HG02981 (cell line): ENCODE results near the gene LINC00237.

Experiments used
- ATAC-seq: cut with Tn5 transposase; IDR thresholded peaks from one replicate; pipeline ENCODE4 v1.9.1; 2021; ENCODE audit warnings: mild to moderate bottlenecking, moderate library complexity; ENCODE audit not compliant: unreplicated experiment

LINC00237 gene

DNA sequence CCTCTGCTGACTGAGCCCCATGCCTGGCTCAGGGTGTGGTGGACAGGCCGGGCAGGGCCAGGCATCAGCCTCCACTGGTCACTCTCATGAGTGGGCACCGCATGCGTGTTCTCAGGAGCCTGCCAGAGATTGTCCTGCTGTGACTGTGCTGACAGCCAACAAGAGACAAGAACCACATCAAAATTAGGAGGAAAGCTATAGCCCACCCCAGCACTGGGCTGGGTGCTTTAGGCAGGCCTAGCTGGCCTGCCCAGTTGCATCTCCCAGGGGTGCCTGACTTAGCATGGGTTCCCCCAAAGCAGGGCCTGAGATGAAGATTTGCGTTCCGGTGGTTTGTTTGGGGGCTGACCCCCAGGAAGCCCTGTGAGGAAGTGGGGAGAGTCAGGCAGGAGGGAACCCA, 53.9 kb downstream of the LINC00237 start:
- no peak for ATAC-seq

DNA sequence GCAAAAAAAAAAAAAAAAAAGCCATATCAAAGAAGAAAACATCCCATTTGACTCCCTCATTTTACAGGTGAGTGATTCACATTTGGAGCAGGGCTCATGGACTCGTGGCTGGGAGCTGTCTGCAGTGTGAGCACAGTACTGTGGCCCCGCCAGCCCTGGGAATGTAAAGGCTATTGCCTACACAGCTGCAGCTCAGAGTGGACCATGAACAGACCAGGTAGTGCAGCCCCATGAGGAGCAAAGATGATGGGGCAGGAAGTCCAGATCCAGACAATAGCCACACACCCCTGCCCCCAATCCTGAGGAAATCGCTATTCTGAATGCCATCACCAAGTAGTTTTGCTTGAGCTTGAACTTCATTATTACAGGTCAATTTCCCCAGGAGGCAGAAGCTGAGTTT, 55.4 kb downstream of the LINC00237 start:
- ATAC-seq: no peak

DNA sequence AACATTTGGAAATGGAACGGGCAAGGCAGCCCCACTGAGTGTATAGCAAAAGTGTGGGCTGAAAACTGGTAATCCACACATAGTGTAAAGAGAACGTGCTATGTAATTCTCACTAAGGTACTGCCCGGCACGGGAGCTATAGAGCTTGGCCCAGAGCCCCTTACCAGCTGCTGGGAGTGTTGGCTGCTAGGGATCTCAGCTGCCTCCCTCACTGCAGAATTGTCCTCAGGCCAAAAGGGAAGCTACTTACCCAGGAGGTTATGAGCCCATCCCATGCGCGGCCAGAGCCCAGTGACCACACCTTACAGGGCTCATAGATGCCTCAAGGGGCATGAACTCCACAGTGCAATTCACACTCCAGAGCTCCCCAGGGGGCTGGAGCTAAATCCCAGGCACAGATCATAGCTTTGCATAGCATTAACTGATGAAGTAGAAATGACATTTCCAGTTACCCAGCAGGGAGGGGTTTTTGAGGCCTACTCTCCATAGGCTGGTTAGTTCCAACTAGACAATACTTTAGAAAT, 56.8 kb downstream of the LINC00237 start:
- ATAC-seq: no peak

DNA sequence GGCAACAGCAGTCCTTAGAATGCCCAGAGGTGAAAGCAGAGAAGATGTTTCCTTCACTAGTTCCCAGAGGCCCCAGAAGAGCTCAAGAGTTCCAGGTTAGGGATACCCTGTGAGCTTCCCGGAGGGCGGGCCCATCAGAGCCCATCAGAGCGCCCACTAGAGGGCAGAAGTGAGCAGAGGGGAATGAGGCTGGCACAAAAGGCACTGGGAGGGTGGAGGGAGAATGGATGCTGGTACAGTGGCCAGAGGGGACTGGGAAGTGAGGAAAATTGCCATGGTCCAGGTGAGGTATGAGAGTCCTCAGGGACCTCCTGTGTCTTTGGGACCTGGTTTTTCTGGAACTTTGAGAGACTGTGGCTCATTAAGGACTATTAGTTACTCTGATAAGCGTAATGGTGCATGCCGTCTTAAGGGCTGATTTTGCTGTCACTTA, 57.3 kb downstream of the LINC00237 start:
- ATAC-seq: no peak

DNA sequence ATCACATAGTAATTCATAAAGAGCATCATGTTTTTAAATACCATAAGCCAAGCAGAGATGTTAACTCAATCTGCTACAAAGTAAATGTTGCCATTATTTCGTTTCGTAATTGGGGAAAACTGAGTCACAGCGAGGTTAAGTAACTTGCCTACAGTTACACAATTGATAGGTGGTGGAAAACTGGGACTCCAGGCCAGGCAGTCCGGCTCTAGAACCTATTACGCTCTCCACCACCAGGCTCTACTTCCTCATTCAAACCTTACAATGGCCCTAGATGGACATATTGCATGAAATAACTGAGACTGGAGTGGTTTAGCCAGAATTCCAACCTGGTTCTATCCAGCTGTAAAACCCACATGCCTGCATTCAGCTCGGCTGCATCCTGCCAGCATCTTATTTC, 58.2 kb downstream of the LINC00237 start:
- no peak for ATAC-seq

DNA sequence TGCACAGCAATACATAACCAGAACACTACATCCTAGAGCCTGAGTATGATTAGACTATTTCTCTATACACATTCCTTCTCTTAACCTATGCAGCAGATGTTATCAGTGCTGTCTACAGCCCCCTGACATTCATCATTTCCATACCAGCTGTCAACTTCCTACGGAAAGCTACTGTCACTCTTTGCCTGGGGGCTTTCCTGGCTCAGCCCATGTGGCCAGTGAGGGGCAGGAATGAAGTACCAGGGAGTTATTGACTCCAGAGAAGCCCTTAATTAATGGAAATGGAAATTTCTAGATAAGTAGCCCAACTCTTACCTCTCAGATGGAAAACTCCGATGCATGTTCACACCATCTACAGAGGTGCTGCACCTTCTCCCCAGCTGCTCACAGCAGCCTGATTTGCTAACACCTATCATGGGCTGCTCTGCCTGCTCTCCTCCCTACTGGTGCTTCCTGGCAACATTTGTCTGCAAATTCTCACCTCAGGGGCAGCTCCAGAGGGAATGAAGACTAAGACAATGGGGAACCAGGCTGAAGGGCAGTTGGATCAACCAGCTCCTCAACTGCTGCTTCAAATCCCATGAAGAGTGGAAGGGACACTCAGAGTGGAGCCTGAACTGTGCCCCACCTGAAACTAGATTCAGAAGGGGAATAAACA, 59.6 kb downstream of the LINC00237 start:
- no peak for ATAC-seq
